ENCODE results near the gene SRF. TPM values are rescaled to one million over a fixed set of nuclear protein-coding genes. Genes with fewer than 3 reads are reported as not detected.
A peak's percentile ranks its signal among the peaks of the same experiment; 100 is the strongest.

The SRF gene
- total and polyA plus RNA-seq, 2 donors (not counting 3 experiments of a cell fraction or from before 2014, with no cell fraction given) = 34.4 to 55.8 TPM

DNA sequence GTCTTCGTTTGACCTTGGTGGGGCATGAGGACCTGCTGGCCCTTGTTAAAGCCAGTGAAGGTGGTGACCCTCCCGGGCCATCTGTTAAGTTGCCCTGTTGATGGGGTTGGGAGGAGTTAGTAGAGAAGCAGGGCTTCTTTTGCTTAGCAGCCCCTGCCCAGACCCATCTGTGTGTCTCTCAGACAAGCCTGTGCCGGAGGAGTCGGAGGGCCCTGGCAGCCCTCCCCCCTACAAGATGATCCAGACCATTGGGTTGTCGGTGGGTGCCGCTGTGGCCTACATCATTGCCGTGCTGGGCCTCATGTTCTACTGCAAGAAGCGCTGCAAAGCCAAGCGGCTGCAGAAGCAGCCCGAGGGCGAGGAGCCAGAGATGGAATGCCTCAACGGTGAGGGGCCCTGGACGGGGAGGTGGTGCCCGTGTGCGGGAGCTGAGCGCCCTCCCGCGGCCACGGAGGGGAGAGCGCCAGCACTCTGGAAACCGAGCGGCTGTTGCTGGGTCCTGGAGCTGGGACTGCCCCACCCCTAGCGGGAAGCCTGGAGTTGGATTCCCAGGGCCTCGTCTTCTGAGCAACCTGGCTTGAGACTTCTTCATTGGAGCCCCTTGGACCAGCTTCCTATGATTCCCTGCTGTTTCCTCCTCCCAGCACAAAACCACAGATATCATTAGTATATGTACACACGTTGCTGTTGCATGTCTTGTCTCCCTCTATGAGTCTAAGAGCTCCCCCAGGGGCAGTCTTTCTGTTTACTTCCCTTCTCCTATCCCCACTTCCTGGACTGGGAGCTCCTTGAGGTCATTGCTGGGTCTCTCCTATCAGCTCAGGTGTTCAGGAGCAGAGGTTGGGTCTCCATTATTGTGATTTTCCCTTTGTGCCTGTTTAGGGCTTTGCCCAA lies 27.6 kb upstream of the SRF start:
- Histone ChIP-seq H3K4me2 (ENCODE audit: insufficient read depth, low read length) (no peak overlapping the region), H3K4me3 (replicated peaks in 1 of 3; ENCODE audit: insufficient read depth in 1 of 3, low read depth in 1 of 3, low read length in 3 of 3) (no peak overlapping the region), H3K27ac (ENCODE audit: insufficient read depth, low read depth, low read length) (no peak overlapping the region), H3K36me3 (ENCODE audit: control insufficient read depth in 2 of 2, extremely low read depth in 1 of 2, insufficient read depth in 2 of 2, low read length in 2 of 2) (no peaks in the 10 kb centered on the region), H3K27me3 (ENCODE audit: control insufficient read depth in 2 of 2, insufficient read depth in 2 of 2, low read length in 2 of 2) (no peaks in the 10 kb centered on the region), H3K9ac (replicated peaks; ENCODE audit: extremely low read depth, insufficient read depth, low read length) (no peak overlapping the region), H3K4me1 (ENCODE audit: control insufficient read depth, extremely low read depth, insufficient read depth, low read length) (no peaks in the 10 kb centered on the region), H3K9me1 (replicated peaks; ENCODE audit: control insufficient read depth, extremely low read depth, insufficient read depth, low read length) (no peaks in the 10 kb centered on the region), H2AFZ (ENCODE audit: low read depth, low read length) (peak overlapping the region; percentile 55), H4K20me1 (replicated peaks; ENCODE audit: control insufficient read depth, extremely low read depth, insufficient read depth, low read length) (no peaks in the 10 kb centered on the region), H3K9me3 (replicated peaks; ENCODE audit: control insufficient read depth, insufficient read depth, low read length) (no peaks in the 10 kb centered on the region), H3K79me2 (ENCODE audit: control insufficient read depth, insufficient read depth, low read length) (no peaks in the 10 kb centered on the region)
- FAIRE-seq = peak; percentile 90
- ChIA-PET CTCF (interaction anchor here (0.6 to 3.1 kb wide), 67 partner anchors 9 to 375 kb away, joined by 3 to 55 read pairs (median 5); partner anchors contain the start of genes CUL7, DNPH1, GNMT and KLC4), POLR2A (interaction anchor here (0.5 to 0.9 kb wide), 5 partner anchors 73 to 342 kb away, joined by 3 to 8 read pairs (median 4); partner anchors contain the start of genes CUL7, KLC4 and MRPL2)
- dilution Hi-C loops (cut with MboI; ENCODE audit: extremely low pct_ligation_motif_present, low sequenced_read_pairs) = no loop called here
- DNase-seq (ENCODE audit: low read depth, low spot score) = peak; percentile 84
- no TSS peak for BruUV-seq (replicated peaks)
- intact Hi-C loops (cut with micrococcal nuclease) = loop anchor here (1.0 to 5.0 kb wide), 6 partner anchors 73 to 482 kb away; partner anchors contain the start of genes KLC4 and MRPL2
- TF ChIP-seq POLR2AphosphoS5 (IDR thresholded peaks at IDR 0.05; ENCODE audit: insufficient read depth, low read depth, low read length) = peak; percentile 42
- TF ChIP-seq FOS (IDR thresholded peaks at IDR 0.05; ENCODE audit: borderline replicate concordance, insufficient read depth, low read length) = no peak
- TF ChIP-seq, protein P1, sequence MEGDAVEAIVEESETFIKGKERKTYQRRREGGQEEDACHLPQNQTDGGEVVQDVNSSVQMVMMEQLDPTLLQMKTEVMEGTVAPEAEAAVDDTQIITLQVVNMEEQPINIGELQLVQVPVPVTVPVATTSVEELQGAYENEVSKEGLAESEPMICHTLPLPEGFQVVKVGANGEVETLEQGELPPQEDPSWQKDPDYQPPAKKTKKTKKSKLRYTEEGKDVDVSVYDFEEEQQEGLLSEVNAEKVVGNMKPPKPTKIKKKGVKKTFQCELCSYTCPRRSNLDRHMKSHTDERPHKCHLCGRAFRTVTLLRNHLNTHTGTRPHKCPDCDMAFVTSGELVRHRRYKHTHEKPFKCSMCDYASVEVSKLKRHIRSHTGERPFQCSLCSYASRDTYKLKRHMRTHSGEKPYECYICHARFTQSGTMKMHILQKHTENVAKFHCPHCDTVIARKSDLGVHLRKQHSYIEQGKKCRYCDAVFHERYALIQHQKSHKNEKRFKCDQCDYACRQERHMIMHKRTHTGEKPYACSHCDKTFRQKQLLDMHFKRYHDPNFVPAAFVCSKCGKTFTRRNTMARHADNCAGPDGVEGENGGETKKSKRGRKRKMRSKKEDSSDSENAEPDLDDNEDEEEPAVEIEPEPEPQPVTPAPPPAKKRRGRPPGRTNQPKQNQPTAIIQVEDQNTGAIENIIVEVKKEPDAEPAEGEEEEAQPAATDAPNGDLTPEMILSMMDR (IDR thresholded peaks at IDR 0.05; ENCODE audit: extremely low read depth in 1 of 2, insufficient read depth in 1 of 2, low read depth in 1 of 2, low read length in 2 of 2) = peak; percentile 98 to 100
